Stomach (tissue), 4 donors: ENCODE results near the gene PLAC8L1.

ENCODE experiments used
- EP300 ChIP-seq: sonication (generic); formaldehyde crosslinking; IDR thresholded peaks from one replicate; pipeline ENCODE4 v1.6.1; 2017; ENCODE audit warnings: antibody characterized with exemption
- POLR2A ChIP-seq, 4 donors: fragments of 450-650 bp; IDR thresholded peaks; one replicate each; pipeline ENCODE4 v1.6.1; 2016; ENCODE audit warnings: antibody characterized with exemption in 4 of 4, control low read depth in 2 of 4, mild to moderate bottlenecking in 1 of 4, moderate library complexity in 1 of 4
- POLR2AphosphoS5 ChIP-seq, 3 donors: sonication (generic); formaldehyde crosslinking; IDR thresholded peaks; one replicate each; pipeline ENCODE4 v1.6.1; 2016; ENCODE audit warnings: antibody characterized with exemption in 3 of 3
- TF ChIP-seq, protein P1 (sequence below), 7 experiments: fragments of 450-650 bp in 4 of 7; fragments of 200-600 bp in 3 of 7; sonication (generic) in 3 of 7; IDR thresholded peaks; one replicate each; pipeline ENCODE4 v1.5.1; 2016 to 2019; ENCODE audit warnings: antibody characterized with exemption in 7 of 7, control low read depth in 2 of 7, mild to moderate bottlenecking in 1 of 7

DNA sequence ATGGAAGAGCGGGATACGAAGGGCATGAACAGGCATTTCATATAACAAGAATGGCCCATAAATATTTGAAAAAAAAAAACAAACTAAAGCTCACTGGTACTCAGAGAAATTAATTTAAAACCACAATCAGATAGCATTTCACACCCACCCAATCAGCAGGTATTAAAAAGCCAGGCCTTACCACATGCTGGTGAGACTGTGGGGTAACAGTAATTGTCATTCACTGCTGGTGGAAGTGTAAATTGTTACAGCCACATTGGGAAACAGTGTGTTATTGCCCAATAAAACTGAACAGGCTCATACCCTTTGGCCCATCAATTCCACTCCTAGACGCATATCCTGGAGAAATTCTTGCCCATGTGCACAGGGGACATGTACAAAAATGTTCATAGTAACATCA lies 66.0 kb downstream of the PLAC8L1 start:
- TF ChIP-seq POLR2A (IDR thresholded peaks at IDR 0.05) = no peak
- TF ChIP-seq, protein P1, sequence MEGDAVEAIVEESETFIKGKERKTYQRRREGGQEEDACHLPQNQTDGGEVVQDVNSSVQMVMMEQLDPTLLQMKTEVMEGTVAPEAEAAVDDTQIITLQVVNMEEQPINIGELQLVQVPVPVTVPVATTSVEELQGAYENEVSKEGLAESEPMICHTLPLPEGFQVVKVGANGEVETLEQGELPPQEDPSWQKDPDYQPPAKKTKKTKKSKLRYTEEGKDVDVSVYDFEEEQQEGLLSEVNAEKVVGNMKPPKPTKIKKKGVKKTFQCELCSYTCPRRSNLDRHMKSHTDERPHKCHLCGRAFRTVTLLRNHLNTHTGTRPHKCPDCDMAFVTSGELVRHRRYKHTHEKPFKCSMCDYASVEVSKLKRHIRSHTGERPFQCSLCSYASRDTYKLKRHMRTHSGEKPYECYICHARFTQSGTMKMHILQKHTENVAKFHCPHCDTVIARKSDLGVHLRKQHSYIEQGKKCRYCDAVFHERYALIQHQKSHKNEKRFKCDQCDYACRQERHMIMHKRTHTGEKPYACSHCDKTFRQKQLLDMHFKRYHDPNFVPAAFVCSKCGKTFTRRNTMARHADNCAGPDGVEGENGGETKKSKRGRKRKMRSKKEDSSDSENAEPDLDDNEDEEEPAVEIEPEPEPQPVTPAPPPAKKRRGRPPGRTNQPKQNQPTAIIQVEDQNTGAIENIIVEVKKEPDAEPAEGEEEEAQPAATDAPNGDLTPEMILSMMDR (IDR thresholded peaks at IDR 0.05) = no peak
- no peak for TF ChIP-seq POLR2AphosphoS5 (IDR thresholded peaks at IDR 0.05)
- TF ChIP-seq EP300 = no peak
